ENCODE results near the gene XYLB.
"Not testable (repeated sequence)": the region's sequence is repeated elsewhere in the genome, so short reads cannot be mapped to it uniquely, and the experiment has no call there.

The XYLB gene

GRCh38 chr3:38396239-38396638 is 49.7 kb downstream of the XYLB start:
- no peak for DNase-seq (ENCODE audit: low read depth)

- DNase-seq (ENCODE audit: low read depth) = no peak
These were observed 50.3 kb downstream of the XYLB start for GRCh38 chr3:38396861-38397260.

GRCh38 chr3:38397320-38397719 is 50.7 kb downstream of the XYLB start:
- no peak for DNase-seq (ENCODE audit: low read depth)

GRCh38 chr3:38401246-38401962 is 54.8 kb downstream of the XYLB start:
- no peak for DNase-seq (ENCODE audit: low read depth)

GRCh38 chr3:38404286-38404685 is 57.7 kb downstream of the XYLB start:
- no peak for DNase-seq (ENCODE audit: low read depth)

GRCh38 chr3:38411591-38411990 is 65.0 kb downstream of the XYLB start:
- no peak for DNase-seq (ENCODE audit: low read depth)

GRCh38 chr3:38420758-38421157 is 74.2 kb downstream of the XYLB start:
- DNase-seq (ENCODE audit: low read depth) = not testable (repeated sequence)

GRCh38 chr3:38421679-38422336 is 75.2 kb downstream of the XYLB start:
- no peak for DNase-seq (ENCODE audit: low read depth)

- DNase-seq (ENCODE audit: low read depth) = not testable (repeated sequence)
These were observed 80.3 kb downstream of the XYLB start for GRCh38 chr3:38426798-38427426.

- not testable (repeated sequence) for DNase-seq (ENCODE audit: low read depth)
These were observed 86.5 kb downstream of the XYLB start for GRCh38 chr3:38432871-38433658.

GRCh38 chr3:38433661-38434060 is 87.1 kb downstream of the XYLB start:
- not testable (repeated sequence) for DNase-seq (ENCODE audit: low read depth)

GRCh38 chr3:38438436-38439069 is 92.0 kb downstream of the XYLB start:
- DNase-seq (ENCODE audit: low read depth) = not testable (repeated sequence)

GRCh38 chr3:38443205-38443604 is 96.6 kb downstream of the XYLB start:
- DNase-seq (ENCODE audit: low read depth) = not testable (repeated sequence)

GRCh38 chr3:38446085-38446686 is 99.6 kb downstream of the XYLB start:
- DNase-seq (ENCODE audit: low read depth) = no peak

GRCh38 chr3:38446812-38447211 is 100.2 kb downstream of the XYLB start:
- DNase-seq (ENCODE audit: low read depth) = no peak

GRCh38 chr3:38450853-38451252 is 104.3 kb downstream of the XYLB start:
- DNase-seq (ENCODE audit: low read depth) = no peak

- peak; percentile 63 for DNase-seq (ENCODE audit: low read depth)
These were observed 106.7 kb downstream of the XYLB start, which contains the start of gene ACVR2B for GRCh38 chr3:38453075-38453912. TSS of gene ACVR2B (plus strand) at chr3:38453890. CDS start at chr3:38454323, 433 bp downstream.

GRCh38 chr3:38453913-38454177 is 107.3 kb downstream of the XYLB start:
- DNase-seq (ENCODE audit: low read depth) = no peak

- no peak for DNase-seq (ENCODE audit: low read depth)
These were observed 107.7 kb downstream of the XYLB start for GRCh38 chr3:38454178-38454883.
